GM19193 (cell line): Measurements from ENCODE around the gene RRP1B.

Experiments
- POLR2A ChIP-seq: IDR thresholded peaks from 4 replicates; pipeline ENCODE4 v1.6.1; 2011; ENCODE audit not compliant: insufficient read depth, insufficient read length; ENCODE audit errors: extremely low read depth

RRP1B gene

GRCh38 chr21:43735236-43736091, 76.1 kb downstream of the RRP1B start:
- no peak for TF ChIP-seq POLR2A

DNA sequence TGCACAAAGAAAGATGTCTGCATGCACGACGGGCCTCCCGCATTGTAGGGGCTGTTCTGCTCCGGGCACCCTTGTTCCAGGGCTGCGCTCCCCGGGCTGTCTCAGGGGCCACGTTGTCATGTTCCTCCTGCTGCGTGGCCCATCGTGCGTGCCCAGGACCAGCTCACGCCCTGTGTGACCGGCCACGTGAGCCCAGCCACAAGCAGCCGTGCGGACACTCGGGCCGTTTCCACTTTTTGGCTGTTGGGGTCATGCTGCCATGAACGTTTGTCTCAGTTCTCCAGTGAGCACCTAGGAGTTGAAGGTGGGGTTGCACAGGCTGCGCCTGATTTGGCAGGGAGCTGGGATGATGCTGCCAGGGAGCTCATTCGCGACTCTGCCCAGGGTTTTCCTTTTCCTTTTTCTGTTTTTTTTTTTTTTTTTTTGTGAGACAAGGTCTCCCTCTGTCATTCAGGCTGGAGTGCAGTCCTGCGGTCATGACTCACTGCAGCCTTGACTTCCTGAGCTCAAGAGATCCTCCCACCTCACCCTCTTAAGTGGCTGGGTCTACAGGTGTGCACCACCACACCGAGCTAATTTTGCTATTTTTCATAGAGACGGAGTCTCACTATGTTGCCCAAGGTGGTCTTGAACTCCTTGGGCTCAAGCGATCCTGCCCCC, 77.0 kb downstream of the RRP1B start:
- TF ChIP-seq POLR2A = no peak

- no peak for TF ChIP-seq POLR2A
Observed at GRCh38 chr21:43737158-43737950, 78.0 kb downstream of the RRP1B start.

- TF ChIP-seq POLR2A = no peak
Observed at GRCh38 chr21:43739621-43740435, 80.5 kb downstream of the RRP1B start.

- TF ChIP-seq POLR2A = no peak
Observed at GRCh38 chr21:43740497-43741156, 81.3 kb downstream of the RRP1B start.

DNA sequence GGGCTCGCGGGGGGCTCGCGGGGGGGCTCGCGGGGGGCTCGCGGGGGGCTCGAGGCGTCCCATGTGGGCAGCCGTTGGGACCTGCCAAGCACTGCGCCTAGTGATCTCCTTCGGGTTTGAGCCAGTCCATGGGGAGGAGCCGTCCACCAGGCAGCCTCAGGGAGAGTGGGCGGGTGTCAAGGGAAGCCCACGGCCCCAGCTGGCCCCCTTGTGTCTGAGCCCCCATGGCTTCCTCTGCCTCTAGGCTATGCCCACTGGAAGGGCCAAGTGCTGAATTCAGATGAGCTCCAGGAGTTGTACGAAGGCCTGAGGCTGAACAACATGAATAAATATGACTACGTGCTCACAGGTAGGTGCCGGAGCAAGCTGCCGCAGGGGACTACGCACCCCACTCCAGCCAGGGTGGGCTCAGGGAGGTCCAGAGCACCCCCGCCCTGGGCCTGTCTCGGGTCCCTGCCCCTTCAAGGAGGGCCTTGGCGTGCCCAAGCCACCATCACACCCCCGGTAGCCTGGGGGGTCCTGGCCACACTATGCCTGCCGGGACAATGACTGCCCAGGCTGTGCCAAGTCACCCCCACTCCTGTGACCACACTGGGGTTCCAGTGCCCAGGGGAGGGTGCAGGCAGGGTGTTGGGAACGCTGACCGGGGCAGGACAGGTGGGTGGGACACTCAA, 82.2 kb downstream of the RRP1B start:
- TF ChIP-seq POLR2A = no peak

DNA sequence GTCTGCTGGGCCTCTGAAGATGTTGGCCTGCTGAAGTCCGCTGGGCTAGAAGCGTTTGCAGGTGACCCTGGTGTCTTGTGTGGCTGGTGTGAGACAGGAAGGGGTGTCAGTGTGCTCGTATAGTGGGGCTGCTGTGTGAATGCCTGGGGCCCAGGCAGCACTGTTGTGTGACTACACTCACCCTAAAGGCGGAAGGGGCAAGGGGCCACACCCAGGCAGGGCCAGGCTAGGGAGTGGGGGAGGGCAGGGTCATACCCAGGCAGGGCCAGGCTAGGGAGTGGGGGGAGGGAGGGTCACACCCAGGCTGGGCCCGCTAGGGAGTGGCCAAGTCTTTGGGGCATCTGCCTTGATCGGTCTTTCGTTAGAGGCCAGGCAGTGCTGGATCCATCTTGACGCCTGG, 84.6 kb downstream of the RRP1B start:
- TF ChIP-seq POLR2A = no peak

- TF ChIP-seq POLR2A = no peak
Observed at GRCh38 chr21:43744725-43745124, 85.4 kb downstream of the RRP1B start.
